Natural killer cell (primary cell): ENCODE results near the gene LTBP4. TPM values are rescaled to one million over a fixed set of nuclear protein-coding genes. Genes with fewer than 3 reads are reported as not detected.

ENCODE experiments used
- ATAC-seq, 3 donors: fragments of 150-1000 bp in 2 of 3; fragments of 200-7000 bp in 1 of 3; cut with Tn5 transposase; 1 replicate in 1 of 3; 2 replicates in 2 of 3; pipeline ENCODE4 v1.10.0; 2021; ENCODE audit warnings: mild to moderate bottlenecking in 2 of 3, moderate library complexity in 2 of 3
- DNase-seq, 2 donors: peaks; one replicate each; pipeline versions ENCODE4 v3.0.0 to v3.0.0-alpha.2; 2013 to 2021; ENCODE audit warnings: mixed read lengths in 1 of 2
- H3K27ac ChIP-seq: one replicate; pipeline ENCODE4 v1.5.1; 2013; ENCODE audit warnings: mild to moderate bottlenecking, low read length
- H3K27me3 ChIP-seq: one replicate; pipeline ENCODE4 v1.6.1; 2013; ENCODE audit warnings: low read length; ENCODE audit not compliant: control insufficient read depth, insufficient read depth
- H3K36me3 ChIP-seq: one replicate; pipeline ENCODE4 v1.6.1; 2013; ENCODE audit warnings: low read length; ENCODE audit not compliant: control insufficient read depth, insufficient read depth
- H3K4me1 ChIP-seq: one replicate; pipeline ENCODE4 v1.6.1; 2013; ENCODE audit warnings: low read length; ENCODE audit not compliant: control insufficient read depth, insufficient read depth
- H3K4me3 ChIP-seq: one replicate; pipeline ENCODE4 v1.5.1; 2013; ENCODE audit warnings: low read length
- H3K9me3 ChIP-seq: one replicate; pipeline ENCODE4 v1.6.1; 2013; ENCODE audit warnings: low read length; ENCODE audit not compliant: control insufficient read depth, insufficient read depth
- H3K27ac Mint-ChIP-seq, 2 donors: one replicate each; pipeline ENCODE4 v1.8.0; 2022; ENCODE audit warnings: mild to moderate bottlenecking in 2 of 2, mixed read lengths in 2 of 2, moderate library complexity in 1 of 2
- H3K27me3 Mint-ChIP-seq, 2 donors: one replicate each; pipeline ENCODE4 v1.8.0; 2022; ENCODE audit warnings: low read depth in 2 of 2, mixed read lengths in 2 of 2
- H3K36me3 Mint-ChIP-seq: one replicate; pipeline ENCODE4 v1.8.0; 2022; ENCODE audit warnings: mixed read lengths
- H3K4me1 Mint-ChIP-seq, 2 donors: one replicate each; pipeline ENCODE4 v1.8.0; 2022; ENCODE audit warnings: mixed read lengths in 2 of 2
- H3K4me3 Mint-ChIP-seq: one replicate; pipeline ENCODE4 v1.8.0; 2022; ENCODE audit warnings: mild to moderate bottlenecking, moderate library complexity, mixed read lengths
- H3K9me3 Mint-ChIP-seq, 2 donors: one replicate each; pipeline ENCODE4 v1.8.0; 2022; ENCODE audit warnings: mixed read lengths in 2 of 2
- WGBS: methylation state at CpG from one replicate; pipeline ENCODE4 v1.1.7; 2013; ENCODE audit warnings: missing lambda C conversion rate; ENCODE audit not compliant: insufficient coverage; 5-methylcytosine and 5-hydroxymethylcytosine counted together
- intact Hi-C: fragments of 100-400 bp; cut with micrococcal nuclease; formaldehyde crosslinking; loops from one replicate; pipeline ENCODE4 v1.14.2; 2022
- total RNA-seq, 4 donors: library from RNA; stranded (reverse); fragments of 120-200 nt in 1 of 4; gene quantifications; one replicate each; pipeline versions ENCODE4 v1.2.3 to v1.2.4, GENCODE V29; 2013 to 2022
- TF ChIP-seq, protein P1 (sequence below): fragments of 200-600 bp; IDR thresholded peaks from one replicate; pipeline ENCODE4 v1.8.0; 2022; ENCODE audit warnings: antibody characterized with exemption

LTBP4 gene
- total RNA-seq, 3 donors from 2014 or later (not counting 1 experiment from before 2014, with no cell fraction given) = 153 to 182 (median 157) TPM

- H3K36me3 ChIP-seq = peaks cover 51% of the 10 kb centered on the region
- Mint-ChIP-seq H3K4me3 (no peak overlapping the region), H3K27ac (peak overlapping the region in 1 of 2 donors; percentile 76), H3K9me3 (no peaks in the 10 kb centered on the region), H3K27me3 (no peaks in the 10 kb centered on the region), H3K36me3 (no peaks in the 10 kb centered on the region), H3K4me1 (peaks cover 0 to 38% of the 10 kb centered on the region in 2 donors)
- H3K4me1 ChIP-seq = no peaks in the 10 kb centered on the region
- H3K9me3 ChIP-seq = no peaks in the 10 kb centered on the region
- WGBS = 95% methylated on average over 14 of the region's 14 CpGs
- no peaks in the 10 kb centered on the region for H3K27me3 ChIP-seq
- no peak overlapping the region for H3K4me3 ChIP-seq
- no peak overlapping the region for H3K27ac ChIP-seq
- TF ChIP-seq, protein P1, sequence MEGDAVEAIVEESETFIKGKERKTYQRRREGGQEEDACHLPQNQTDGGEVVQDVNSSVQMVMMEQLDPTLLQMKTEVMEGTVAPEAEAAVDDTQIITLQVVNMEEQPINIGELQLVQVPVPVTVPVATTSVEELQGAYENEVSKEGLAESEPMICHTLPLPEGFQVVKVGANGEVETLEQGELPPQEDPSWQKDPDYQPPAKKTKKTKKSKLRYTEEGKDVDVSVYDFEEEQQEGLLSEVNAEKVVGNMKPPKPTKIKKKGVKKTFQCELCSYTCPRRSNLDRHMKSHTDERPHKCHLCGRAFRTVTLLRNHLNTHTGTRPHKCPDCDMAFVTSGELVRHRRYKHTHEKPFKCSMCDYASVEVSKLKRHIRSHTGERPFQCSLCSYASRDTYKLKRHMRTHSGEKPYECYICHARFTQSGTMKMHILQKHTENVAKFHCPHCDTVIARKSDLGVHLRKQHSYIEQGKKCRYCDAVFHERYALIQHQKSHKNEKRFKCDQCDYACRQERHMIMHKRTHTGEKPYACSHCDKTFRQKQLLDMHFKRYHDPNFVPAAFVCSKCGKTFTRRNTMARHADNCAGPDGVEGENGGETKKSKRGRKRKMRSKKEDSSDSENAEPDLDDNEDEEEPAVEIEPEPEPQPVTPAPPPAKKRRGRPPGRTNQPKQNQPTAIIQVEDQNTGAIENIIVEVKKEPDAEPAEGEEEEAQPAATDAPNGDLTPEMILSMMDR = no peak
- DNase-seq (no peak), ATAC-seq (no peak)
- intact Hi-C loops = no loop called here
Observed at GRCh38 chr19:40586611-40587010, 14.6 kb upstream of the LTBP4 start.

GRCh38 chr19:40588110-40588854 is 12.9 kb upstream of the LTBP4 start:
- intact Hi-C loops = no loop called here
- no peaks in the 10 kb centered on the region for H3K36me3 Mint-ChIP-seq
- Histone ChIP-seq H3K4me1 (no peaks in the 10 kb centered on the region), H3K27me3 (no peaks in the 10 kb centered on the region), H3K4me3 (no peak overlapping the region), H3K9me3 (no peaks in the 10 kb centered on the region), H3K27ac (no peak overlapping the region), H3K36me3 (peaks cover 35% of the 10 kb centered on the region)
- H3K27me3 Mint-ChIP-seq = no peaks in the 10 kb centered on the region
- 95% methylated on average over 19 of the region's 19 CpGs for WGBS
- no peaks in the 10 kb centered on the region for H3K9me3 Mint-ChIP-seq
- ATAC-seq = no peak
- peaks cover 0 to 32% of the 10 kb centered on the region in 2 donors for H3K4me1 Mint-ChIP-seq
- DNase-seq = no peak
- TF ChIP-seq, protein P1 = no peak
- no peak overlapping the region for H3K4me3 Mint-ChIP-seq
- H3K27ac Mint-ChIP-seq = no peak overlapping the region

- Histone ChIP-seq H3K36me3 (peaks cover 29% of the 10 kb centered on the region), H3K27ac (no peak overlapping the region), H3K4me3 (no peak overlapping the region), H3K27me3 (no peaks in the 10 kb centered on the region), H3K9me3 (no peaks in the 10 kb centered on the region), H3K4me1 (no peaks in the 10 kb centered on the region)
- peaks cover 0 to 34% of the 10 kb centered on the region in 2 donors for H3K4me1 Mint-ChIP-seq
- peak overlapping the region in 1 of 2 donors; percentile 33 for H3K27ac Mint-ChIP-seq
- H3K4me3 Mint-ChIP-seq = no peak overlapping the region
- no peak for ATAC-seq
- no peaks in the 10 kb centered on the region for H3K27me3 Mint-ChIP-seq
- intact Hi-C loops = no loop called here
- DNase-seq = no peak
- TF ChIP-seq, protein P1 = no peak
- no peaks in the 10 kb centered on the region for H3K36me3 Mint-ChIP-seq
- WGBS = 98% methylated on average over 6 of the region's 9 CpGs
- no peaks in the 10 kb centered on the region for H3K9me3 Mint-ChIP-seq
Observed at GRCh38 chr19:40588926-40589569, 12.1 kb upstream of the LTBP4 start.
